GM13976 (cell line): ENCODE data around the gene FAM3D.

Experiments
- DNase-seq: peaks from one replicate; pipeline ENCODE4 v3.0.0; 2012; ENCODE audit warnings: low spot score
- CTCF ChIP-seq: IDR thresholded peaks from 2 replicates; pipeline ENCODE4 v1.5.1; 2012; ENCODE audit warnings: borderline replicate concordance, mild to moderate bottlenecking; ENCODE audit not compliant: insufficient read depth; ENCODE audit errors: extremely low read depth, missing control alignments, control extremely low read depth
- in situ Hi-C: fragments of 300-500 bp; cut with MboI; formaldehyde crosslinking; loops from one replicate; pipeline ENCODE4 v1.12.0; 2022; ENCODE audit warnings: low sequenced_read_pairs, mixed read lengths, inconsistent platforms; ENCODE audit not compliant: unreplicated experiment

FAM3D gene

GRCh38 chr3:58693940-58694850 lies 27.6 kb upstream of the FAM3D start:
- no peak for DNase-seq
- TF ChIP-seq CTCF = no peak
- in situ Hi-C loops = no loop called here

GRCh38 chr3:58692484-58692883 lies 25.9 kb upstream of the FAM3D start:
- TF ChIP-seq CTCF = no peak
- DNase-seq = no peak
- in situ Hi-C loops = no loop called here

- in situ Hi-C loops = no loop called here
- TF ChIP-seq CTCF = no peak
Observed at GRCh38 chr3:58691997-58692396, 25.4 kb upstream of the FAM3D start.

GRCh38 chr3:58690490-58690889 lies 23.9 kb upstream of the FAM3D start:
- in situ Hi-C loops = no loop called here
- no peak for TF ChIP-seq CTCF
- DNase-seq = no peak

More at GRCh38 chr3:58691997-58692396, 25.4 kb upstream of the FAM3D start:
- no peak for DNase-seq

- in situ Hi-C loops = no loop called here
- no peak for TF ChIP-seq CTCF
- DNase-seq = no peak
Observed at GRCh38 chr3:58688574-58688973, 22.0 kb upstream of the FAM3D start.

- TF ChIP-seq CTCF = no peak
- no peak for DNase-seq
- in situ Hi-C loops = no loop called here
Observed at GRCh38 chr3:58686847-58687246, 20.3 kb upstream of the FAM3D start.
